Measurements from ENCODE around the gene ARSG. TPM values are rescaled to one million over a fixed set of nuclear protein-coding genes. Genes with fewer than 3 reads are reported as not detected.
A peak's percentile ranks its signal among the peaks of the same experiment; 100 is the strongest.

Gene ARSG
- total and polyA plus RNA-seq, 4 experiments from 2014 or later, result 10.4 to 19.1 (median 13.1) TPM

GRCh38 chr17:68394608-68395331 lies 103.5 kb downstream of the ARSG start:
- no peaks in the 10 kb centered on the region for H3K27me3 ChIP-seq (ENCODE audit: insufficient read depth, low read length)
- POLR2A ChIA-PET (ENCODE audit: partially characterized antibody), result interaction anchor here (1.0 to 1.3 kb wide), 2 partner anchors 80 to 97 kb away, joined by 3 read pairs; no protein-coding TSS in a partner anchor
- H3K27ac ChIP-seq (ENCODE audit: low read depth, low read length), result no peak overlapping the region
- Mint-ChIP-seq H3K4me1 (peaks cover 22 to 33% (median 26%) of the 10 kb centered on the region in 4 donors), H3K36me3 (peaks cover 8 to 17% of the 10 kb centered on the region in 2 donors), H3K9me3 (peaks cover 0 to 15% (median 6%) of the 10 kb centered on the region in 8 donors), H3K4me3 (no peak overlapping the region), H3K27me3 (no peaks in the 10 kb centered on the region), H3K27ac (peak overlapping the region in 3 of 7 donors; percentile 34 to 82 (median 53))
- peaks cover 28% of the 10 kb centered on the region for H3K4me1 ChIP-seq (ENCODE audit: insufficient read depth, low read length)
- CTCF ChIA-PET (ENCODE audit: partially characterized antibody), result interaction anchor here (0.9 to 1.7 kb wide), 3 partner anchors 10 to 132 kb away, joined by 3 to 5 read pairs (median 3); no protein-coding TSS in a partner anchor
- no peaks in the 10 kb centered on the region for H3K36me3 ChIP-seq (ENCODE audit: insufficient read depth, low read length)
- DNase-seq, result no peak
- no peak overlapping the region for H3K4me3 ChIP-seq (ENCODE audit: low read length in 2 of 2)
- peaks cover 0 to 10% of the 10 kb centered on the region in 2 donors for H3K9me3 ChIP-seq (ENCODE audit: control insufficient read depth in 1 of 2, low read length in 2 of 2)
- intact Hi-C loops (cut with micrococcal nuclease), result loop anchor here (5.0 kb wide), 2 partner anchors 37 to 43 kb away; no protein-coding TSS in a partner anchor

GRCh38 chr17:68396226-68397107 lies 105.2 kb downstream of the ARSG start:
- ChIA-PET POLR2A (ENCODE audit: partially characterized antibody) (interaction anchor here (0.7 to 1.3 kb wide), 5 partner anchors 12 to 82 kb away, joined by 3 to 5 read pairs (median 3); no protein-coding TSS in a partner anchor), CTCF (ENCODE audit: partially characterized antibody) (interaction anchor here (0.8 to 4.0 kb wide), 6 partner anchors 8 to 135 kb away, joined by 3 to 25 read pairs (median 4); no protein-coding TSS in a partner anchor)
- H3K4me1 ChIP-seq (ENCODE audit: insufficient read depth, low read length), result peaks cover 38% of the 10 kb centered on the region
- peaks cover 0 to 10% of the 10 kb centered on the region in 2 donors for H3K9me3 ChIP-seq (ENCODE audit: control insufficient read depth in 1 of 2, low read length in 2 of 2)
- no peaks in the 10 kb centered on the region for H3K27me3 ChIP-seq (ENCODE audit: insufficient read depth, low read length)
- Mint-ChIP-seq H3K27me3 (no peaks in the 10 kb centered on the region), H3K27ac (peak overlapping the region in 5 of 7 donors; percentile 39 to 91 (median 86)), H3K36me3 (peaks cover 8 to 17% of the 10 kb centered on the region in 2 donors), H3K4me1 (peaks cover 27 to 44% (median 34%) of the 10 kb centered on the region in 4 donors), H3K4me3 (peak overlapping the region in 4 of 8 donors; percentile 14 to 63 (median 50)), H3K9me3 (peaks cover 0 to 15% (median 6%) of the 10 kb centered on the region in 8 donors)
- DNase-seq, result peak in 2 of 5 donors; percentile 20 to 58
- H3K27ac ChIP-seq (ENCODE audit: low read depth, low read length), result no peak overlapping the region
- no peaks in the 10 kb centered on the region for H3K36me3 ChIP-seq (ENCODE audit: insufficient read depth, low read length)
- H3K4me3 ChIP-seq (ENCODE audit: low read length in 2 of 2), result no peak overlapping the region
- intact Hi-C loops (cut with micrococcal nuclease), result loop anchor here (5.0 kb wide), 2 partner anchors 39 to 41 kb away; no protein-coding TSS in a partner anchor

- H3K27ac Mint-ChIP-seq, result peak overlapping the region; percentile 14 to 91 (median 55)
- peaks cover 0 to 10% of the 10 kb centered on the region in 2 donors for H3K9me3 ChIP-seq (ENCODE audit: control insufficient read depth in 1 of 2, low read length in 2 of 2)
- peak in 4 of 5 donors; percentile 24 to 59 (median 44) for DNase-seq
Measured at GRCh38 chr17:68397108-68397536, 105.8 kb downstream of the ARSG start.

GRCh38 chr17:68398691-68399637 lies 107.7 kb downstream of the ARSG start:
- ChIA-PET POLR2A (ENCODE audit: partially characterized antibody) (interaction anchor here (0.6 to 1.8 kb wide), 11 partner anchors 13 to 474 kb away, joined by 3 to 26 read pairs (median 3); partner anchors contain the start of genes ARSG and SLC16A6), CTCF (ENCODE audit: partially characterized antibody) (interaction anchor here (0.7 to 4.0 kb wide), 26 partner anchors 8 to 227 kb away, joined by 3 to 60 read pairs (median 6); partner anchors contain the start of genes ARSG and SLC16A6)
- H3K4me3 Mint-ChIP-seq, result peak overlapping the region in 5 of 8 donors; percentile 5 to 61 (median 40)
- H3K27me3 Mint-ChIP-seq, result no peaks in the 10 kb centered on the region
- H3K9me3 Mint-ChIP-seq, result peaks cover 0 to 15% (median 7%) of the 10 kb centered on the region in 8 donors
- peaks cover 8 to 23% of the 10 kb centered on the region in 2 donors for H3K36me3 Mint-ChIP-seq
- no peaks in the 10 kb centered on the region for H3K36me3 ChIP-seq (ENCODE audit: insufficient read depth, low read length)
- peaks cover 38% of the 10 kb centered on the region for H3K4me1 ChIP-seq (ENCODE audit: insufficient read depth, low read length)
- no peak for DNase-seq
- peaks cover 0 to 10% of the 10 kb centered on the region in 2 donors for H3K9me3 ChIP-seq (ENCODE audit: control insufficient read depth in 1 of 2, low read length in 2 of 2)
- intact Hi-C loops (cut with micrococcal nuclease), result loop anchor here (1.0 to 5.0 kb wide), 4 partner anchors 38 to 136 kb away; no protein-coding TSS in a partner anchor
- peak overlapping the region in 5 of 7 donors; percentile 46 to 79 (median 60) for H3K27ac Mint-ChIP-seq
- no peaks in the 10 kb centered on the region for H3K27me3 ChIP-seq (ENCODE audit: insufficient read depth, low read length)
- H3K4me3 ChIP-seq (ENCODE audit: low read length in 2 of 2), result no peak overlapping the region
- H3K4me1 Mint-ChIP-seq, result peaks cover 27 to 44% (median 34%) of the 10 kb centered on the region in 4 donors
- no peak overlapping the region for H3K27ac ChIP-seq (ENCODE audit: low read depth, low read length)

More at GRCh38 chr17:68397108-68397536, 105.8 kb downstream of the ARSG start:
- H3K27me3 ChIP-seq (ENCODE audit: insufficient read depth, low read length), result no peaks in the 10 kb centered on the region
- no peak overlapping the region for H3K27ac ChIP-seq (ENCODE audit: low read depth, low read length)
- ChIA-PET CTCF (ENCODE audit: partially characterized antibody) (interaction anchor here (0.8 to 4.0 kb wide), 6 partner anchors 9 to 135 kb away, joined by 3 to 25 read pairs (median 10); no protein-coding TSS in a partner anchor), POLR2A (ENCODE audit: partially characterized antibody) (interaction anchor here (1.0 to 1.1 kb wide), 3 partner anchors 15 to 41 kb away, joined by 3 to 5 read pairs (median 3); no protein-coding TSS in a partner anchor)
- Mint-ChIP-seq H3K4me1 (peaks cover 27 to 44% (median 34%) of the 10 kb centered on the region in 4 donors), H3K9me3 (peaks cover 0 to 14% (median 6%) of the 10 kb centered on the region in 8 donors), H3K36me3 (peaks cover 8 to 17% of the 10 kb centered on the region in 2 donors), H3K4me3 (peak overlapping the region in 4 of 8 donors; percentile 39 to 63 (median 50)), H3K27me3 (no peaks in the 10 kb centered on the region)
- H3K4me3 ChIP-seq (ENCODE audit: low read length in 2 of 2), result no peak overlapping the region
- intact Hi-C loops (cut with micrococcal nuclease), result loop anchor here (5.0 kb wide), 2 partner anchors 40 kb away; no protein-coding TSS in a partner anchor
- H3K4me1 ChIP-seq (ENCODE audit: insufficient read depth, low read length), result peaks cover 38% of the 10 kb centered on the region
- H3K36me3 ChIP-seq (ENCODE audit: insufficient read depth, low read length), result no peaks in the 10 kb centered on the region

- no peaks in the 10 kb centered on the region for H3K27me3 Mint-ChIP-seq
- peak in 2 of 5 donors; percentile 18 to 61 for DNase-seq
- H3K36me3 ChIP-seq (ENCODE audit: insufficient read depth, low read length), result no peaks in the 10 kb centered on the region
- peaks cover 0 to 9% of the 10 kb centered on the region in 2 donors for H3K9me3 ChIP-seq (ENCODE audit: control insufficient read depth in 1 of 2, low read length in 2 of 2)
- CTCF ChIA-PET (ENCODE audit: partially characterized antibody), result interaction anchor here (0.7 to 4.0 kb wide), 20 partner anchors 9 to 219 kb away, joined by 3 to 60 read pairs (median 6); partner anchors contain the start of genes ARSG and SLC16A6
- H3K4me3 ChIP-seq (ENCODE audit: low read length in 2 of 2), result no peak overlapping the region
- peaks cover 38% of the 10 kb centered on the region for H3K4me1 ChIP-seq (ENCODE audit: insufficient read depth, low read length)
- peaks cover 27 to 44% (median 34%) of the 10 kb centered on the region in 4 donors for H3K4me1 Mint-ChIP-seq
- intact Hi-C loops (cut with micrococcal nuclease), result loop anchor here (1.0 to 5.0 kb wide), 4 partner anchors 37 to 137 kb away; no protein-coding TSS in a partner anchor
- H3K27me3 ChIP-seq (ENCODE audit: insufficient read depth, low read length), result no peaks in the 10 kb centered on the region
- POLR2A ChIA-PET (ENCODE audit: partially characterized antibody), result interaction anchor here (1.0 to 2.2 kb wide), 10 partner anchors 14 to 136 kb away, joined by 3 to 26 read pairs (median 6); partner anchors contain the start of genes ARSG and SLC16A6
- peak overlapping the region in 6 of 7 donors; percentile 64 to 87 (median 76) for H3K27ac Mint-ChIP-seq
- peaks cover 0 to 16% (median 10%) of the 10 kb centered on the region in 8 donors for H3K9me3 Mint-ChIP-seq
- H3K36me3 Mint-ChIP-seq, result peaks cover 10 to 25% of the 10 kb centered on the region in 2 donors
- H3K4me3 Mint-ChIP-seq, result peak overlapping the region in 7 of 8 donors; percentile 6 to 77 (median 46)
- H3K27ac ChIP-seq (ENCODE audit: low read depth, low read length), result no peak overlapping the region
Measured at GRCh38 chr17:68399638-68400403, 108.5 kb downstream of the ARSG start.
